D721Med (cell line): Measurements from ENCODE around the gene HDHD5.

ENCODE experiments used
- DNase-seq: peaks from one replicate; pipeline ENCODE4 v3.0.0; 2011; ENCODE audit warnings: low spot score; ENCODE audit not compliant: insufficient read length
- FAIRE-seq: peaks from 2 replicates; lab custom pipeline; 2011; peaks lifted over from hg19 to GRCh38; lab: Jason Lieb, UNC
- CTCF ChIP-seq: IDR thresholded peaks from 2 replicates; pipeline ENCODE4 v1.5.1; 2012; ENCODE audit warnings: mild to moderate bottlenecking, control low read depth; ENCODE audit not compliant: insufficient read depth; ENCODE audit errors: missing control alignments

Gene HDHD5

GRCh38 chr22:17143101-17143500 lies 16.0 kb downstream of the HDHD5 start:
- DNase-seq, result no peak
- FAIRE-seq, result no peak
- no peak for TF ChIP-seq CTCF

GRCh38 chr22:17140826-17141766 lies 18.0 kb downstream of the HDHD5 start:
- FAIRE-seq, result no peak
- TF ChIP-seq CTCF, result no peak
- DNase-seq, result no peak

- TF ChIP-seq CTCF, result no peak
- FAIRE-seq, result no peak
- no peak for DNase-seq
Measured at GRCh38 chr22:17140022-17140421, 19.1 kb downstream of the HDHD5 start.

- FAIRE-seq (no peak), DNase-seq (no peak)
- no peak for TF ChIP-seq CTCF
Measured at GRCh38 chr22:17138513-17138912, 20.6 kb downstream of the HDHD5 start.

GRCh38 chr22:17137861-17138425 lies 21.1 kb downstream of the HDHD5 start:
- FAIRE-seq (no peak), DNase-seq (no peak)
- no peak for TF ChIP-seq CTCF

- FAIRE-seq (no peak), DNase-seq (no peak)
- TF ChIP-seq CTCF, result no peak
Measured at GRCh38 chr22:17137170-17137569, 21.9 kb downstream of the HDHD5 start.
